ENCODE results near the gene P2RX7.

Gene P2RX7

DNA sequence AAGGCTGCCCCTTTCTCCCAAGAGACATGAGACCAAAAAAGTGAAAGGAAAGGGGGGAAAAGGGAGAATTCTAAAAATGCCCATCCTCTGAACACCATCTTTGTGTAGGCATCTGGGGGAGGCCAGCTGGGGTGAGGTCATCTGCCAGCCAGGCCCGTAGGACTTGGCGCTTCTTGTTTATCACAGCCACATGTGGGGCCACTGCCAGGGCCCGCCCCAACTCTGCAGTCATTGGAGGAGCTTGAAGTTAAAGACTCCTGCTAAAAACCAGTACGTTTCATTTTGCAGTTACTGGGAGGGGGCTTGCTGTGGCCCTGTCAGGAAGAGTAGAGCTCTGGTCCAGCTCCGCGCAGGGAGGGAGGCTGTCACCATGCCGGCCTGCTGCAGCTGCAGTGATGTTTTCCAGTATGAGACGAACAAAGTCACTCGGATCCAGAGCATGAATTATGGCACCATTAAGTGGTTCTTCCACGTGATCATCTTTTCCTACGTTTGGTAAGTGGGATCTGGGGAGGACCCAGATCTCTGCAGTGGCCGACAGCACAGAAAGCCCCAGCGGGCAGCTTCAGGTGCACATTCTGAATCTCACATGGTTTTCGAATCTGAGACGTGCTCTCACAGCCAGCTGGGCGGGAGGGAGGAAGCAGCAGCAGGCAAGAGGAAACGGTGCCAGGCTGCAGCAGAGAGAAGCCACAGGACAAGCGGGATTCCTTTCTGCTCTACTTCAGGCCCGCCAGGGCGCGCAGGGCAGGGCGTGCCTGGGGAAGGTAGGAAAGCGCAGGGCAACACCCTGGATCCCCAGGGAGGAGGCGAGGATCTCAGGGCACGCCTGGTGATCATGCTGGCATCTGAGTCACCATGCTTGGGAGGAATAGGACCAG, at the start of gene P2RX7:
P2RX7 (plus strand) TSS at position 276 of the 881 bp plus-strand sequence; CDS start at position 371, 95 bp downstream.
- TF ChIP-seq, protein P1, sequence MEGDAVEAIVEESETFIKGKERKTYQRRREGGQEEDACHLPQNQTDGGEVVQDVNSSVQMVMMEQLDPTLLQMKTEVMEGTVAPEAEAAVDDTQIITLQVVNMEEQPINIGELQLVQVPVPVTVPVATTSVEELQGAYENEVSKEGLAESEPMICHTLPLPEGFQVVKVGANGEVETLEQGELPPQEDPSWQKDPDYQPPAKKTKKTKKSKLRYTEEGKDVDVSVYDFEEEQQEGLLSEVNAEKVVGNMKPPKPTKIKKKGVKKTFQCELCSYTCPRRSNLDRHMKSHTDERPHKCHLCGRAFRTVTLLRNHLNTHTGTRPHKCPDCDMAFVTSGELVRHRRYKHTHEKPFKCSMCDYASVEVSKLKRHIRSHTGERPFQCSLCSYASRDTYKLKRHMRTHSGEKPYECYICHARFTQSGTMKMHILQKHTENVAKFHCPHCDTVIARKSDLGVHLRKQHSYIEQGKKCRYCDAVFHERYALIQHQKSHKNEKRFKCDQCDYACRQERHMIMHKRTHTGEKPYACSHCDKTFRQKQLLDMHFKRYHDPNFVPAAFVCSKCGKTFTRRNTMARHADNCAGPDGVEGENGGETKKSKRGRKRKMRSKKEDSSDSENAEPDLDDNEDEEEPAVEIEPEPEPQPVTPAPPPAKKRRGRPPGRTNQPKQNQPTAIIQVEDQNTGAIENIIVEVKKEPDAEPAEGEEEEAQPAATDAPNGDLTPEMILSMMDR (IDR thresholded peaks at IDR 0.05; ENCODE audit: borderline replicate concordance, insufficient read depth, low read depth, low read length) = no peak
- peak within 1 kb of the TSS; percentile 55 for H3K4me3 ChIP-seq (ENCODE audit: low read depth, low read length)

- H3K4me3 ChIP-seq (ENCODE audit: low read depth, low read length) = no peak overlapping the region
- TF ChIP-seq, protein P1 (IDR thresholded peaks at IDR 0.05; ENCODE audit: borderline replicate concordance, insufficient read depth, low read depth, low read length) = no peak
These were observed 48.4 kb upstream of the P2RX7 start for GRCh38 chr12:121084229-121084628.

- H3K4me3 ChIP-seq (ENCODE audit: low read depth, low read length) = no peak overlapping the region
- TF ChIP-seq, protein P1 (IDR thresholded peaks at IDR 0.05; ENCODE audit: borderline replicate concordance, insufficient read depth, low read depth, low read length) = no peak
These were observed 47.6 kb upstream of the P2RX7 start for GRCh38 chr12:121085069-121085468.

- H3K4me3 ChIP-seq (ENCODE audit: low read depth, low read length) = no peak overlapping the region
- TF ChIP-seq, protein P1 (IDR thresholded peaks at IDR 0.05; ENCODE audit: borderline replicate concordance, insufficient read depth, low read depth, low read length) = no peak
These were observed 46.9 kb upstream of the P2RX7 start for GRCh38 chr12:121085506-121086353.

DNA sequence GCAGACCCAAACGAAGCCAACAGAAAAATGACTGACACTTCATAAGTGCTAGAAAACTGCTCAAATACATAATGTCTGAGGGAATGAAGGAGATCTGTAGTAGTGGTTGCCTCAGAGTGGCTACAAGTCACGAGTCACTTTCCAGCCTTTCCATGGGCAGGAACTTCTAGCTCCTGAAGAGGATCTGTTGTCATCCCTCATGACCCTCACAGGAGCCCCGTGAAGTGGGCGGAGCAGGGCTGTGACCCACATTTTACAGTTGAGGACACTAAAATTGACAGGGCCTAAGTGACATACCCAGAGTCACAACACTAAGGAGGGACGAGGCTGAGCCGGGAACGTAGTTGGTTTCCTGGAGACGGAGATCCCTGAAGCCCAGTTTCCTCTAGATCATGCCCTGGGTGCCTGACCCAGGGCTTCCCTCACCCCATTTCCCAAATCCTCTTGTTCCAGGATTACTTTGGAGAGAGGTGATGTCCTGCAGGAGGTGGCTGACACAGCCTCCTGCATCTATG, 45.8 kb upstream of the P2RX7 start:
- TF ChIP-seq, protein P1 (IDR thresholded peaks at IDR 0.05; ENCODE audit: borderline replicate concordance, insufficient read depth, low read depth, low read length) = no peak
- H3K4me3 ChIP-seq (ENCODE audit: low read depth, low read length) = no peak overlapping the region

DNA sequence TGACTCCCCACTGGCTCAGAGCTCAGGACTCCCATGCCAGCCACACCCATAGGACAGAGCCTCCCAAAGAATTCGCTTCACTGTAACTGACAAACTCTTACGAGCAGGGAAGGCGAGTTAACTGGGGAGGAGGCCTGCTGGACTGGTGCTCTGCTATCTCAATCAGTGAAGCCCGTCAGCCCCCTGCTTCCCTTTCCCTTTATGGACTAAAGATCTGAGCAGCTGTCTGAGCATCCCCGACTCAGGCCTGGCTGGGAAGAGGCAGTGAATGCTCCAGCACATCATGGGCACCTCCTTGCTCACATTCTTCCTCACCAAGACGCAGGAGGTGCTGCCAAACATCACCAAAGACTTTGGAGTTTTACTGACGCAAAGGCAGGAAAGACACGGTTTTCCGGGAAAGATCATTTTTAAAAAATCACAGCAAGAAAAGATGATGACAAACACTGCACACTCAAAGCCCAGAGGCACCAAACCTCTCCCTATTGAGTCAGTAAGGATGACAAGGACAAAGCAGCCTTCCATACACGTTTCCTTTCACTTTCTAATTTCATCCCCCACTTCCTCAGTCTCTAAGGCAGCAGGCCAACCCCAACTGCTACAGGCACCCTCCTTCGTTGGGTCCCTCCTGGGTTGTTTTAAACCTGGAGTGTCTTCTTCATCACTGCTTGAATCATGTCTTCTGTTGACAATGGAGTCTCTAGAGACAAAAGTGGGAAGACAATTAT, 45.0 kb upstream of the P2RX7 start:
- no peak overlapping the region for H3K4me3 ChIP-seq (ENCODE audit: low read depth, low read length)
- TF ChIP-seq, protein P1 (IDR thresholded peaks at IDR 0.05; ENCODE audit: borderline replicate concordance, insufficient read depth, low read depth, low read length) = no peak

All from GM12875 (cell line).